ENCODE results near the gene PIGX.

GRCh38 chr3:196706327-196706726 lies 5.8 kb upstream of the PIGX start:
- TF ChIP-seq EZH2 (IDR thresholded peaks at IDR 0.05) (no peak), FOXP2 (optimal IDR thresholded peaks at IDR 0.05; ENCODE audit: control extremely low read depth, extremely low read length, insufficient read depth) (no peak)
